GM23338 (cell line): Measurements from ENCODE around the gene FXN. TPM values are rescaled to one million over a fixed set of nuclear protein-coding genes. Genes with fewer than 3 reads are reported as not detected.
"Not testable (repeated sequence)": the region's sequence is repeated elsewhere in the genome, so short reads cannot be mapped to it uniquely, and the experiment has no call there.

ENCODE experiments used
- ATAC-seq: fragments of 200-7000 bp; cut with Tn5 transposase; 3 replicates; pipeline ENCODE4 v1.9.1; 2020
- DNase-seq: peaks from one replicate; pipeline ENCODE4 v3.0.0-alpha.2; 2015; ENCODE audit warnings: low spot score
- H2AFZ ChIP-seq: fragments of 200-600 bp; sonication (generic); 2 replicates; pipeline ENCODE4 v1.8.0; 2016; ENCODE audit warnings: antibody characterized with exemption, mild to moderate bottlenecking, moderate library complexity
- H3F3A ChIP-seq: fragments of 200-600 bp; sonication (generic); replicated peaks from 2 replicates; pipeline ENCODE4 v1.8.0; 2017; ENCODE audit warnings: antibody characterized with exemption, mixed run types, low read depth
- H3K27ac ChIP-seq: fragments of 200-600 bp; sonication (generic); 2 replicates; pipeline ENCODE4 v1.6.1; 2016; ENCODE audit warnings: low read depth
- H3K27me3 ChIP-seq: fragments of 200-600 bp; sonication (generic); 2 replicates; pipeline ENCODE4 v1.8.0; 2016; ENCODE audit warnings: mild to moderate bottlenecking, mixed run types, moderate library complexity; ENCODE audit not compliant: insufficient read depth
- H3K36me3 ChIP-seq: fragments of 200-600 bp; sonication (generic); 2 replicates; pipeline ENCODE4 v1.8.0; 2016; ENCODE audit warnings: mild to moderate bottlenecking; ENCODE audit not compliant: insufficient read depth
- H3K4me1 ChIP-seq: fragments of 200-600 bp; sonication (generic); 2 replicates; pipeline ENCODE4 v1.8.0; 2016; ENCODE audit warnings: mild to moderate bottlenecking, moderate library complexity; ENCODE audit not compliant: insufficient read depth
- H3K4me2 ChIP-seq: fragments of 200-600 bp; sonication (generic); 2 replicates; pipeline ENCODE4 v1.7.1; 2017; ENCODE audit warnings: mixed run types
- H3K4me3 ChIP-seq: fragments of 200-600 bp; sonication (generic); 2 replicates; pipeline ENCODE4 v1.6.1; 2016; ENCODE audit warnings: mixed run types
- H3K79me2 ChIP-seq: fragments of 200-600 bp; sonication (generic); replicated peaks from 2 replicates; pipeline ENCODE4 v1.8.0; 2017; ENCODE audit warnings: mild to moderate bottlenecking; ENCODE audit not compliant: insufficient read depth
- H3K9me2 ChIP-seq: fragments of 200-600 bp; sonication (generic); 2 replicates; pipeline ENCODE4 v1.8.0; 2017; ENCODE audit not compliant: insufficient read depth
- H4K20me1 ChIP-seq: fragments of 200-600 bp; sonication (generic); replicated peaks from 2 replicates; pipeline ENCODE4 v1.8.0; 2017; ENCODE audit warnings: mild to moderate bottlenecking; ENCODE audit not compliant: insufficient read depth
- H3K27ac Mint-ChIP-seq: 2 replicates; pipeline ENCODE4 v1.8.0; 2020; ENCODE audit warnings: inconsistent platforms, mild to moderate bottlenecking, moderate library complexity, mixed read lengths
- H3K27me3 Mint-ChIP-seq: 3 replicates; pipeline ENCODE4 v1.8.0; 2022; ENCODE audit warnings: low read depth, mild to moderate bottlenecking, moderate library complexity, mixed read lengths, inconsistent platforms; ENCODE audit not compliant: insufficient read depth, poor library complexity
- H3K36me3 Mint-ChIP-seq: 3 replicates; pipeline ENCODE4 v1.8.0; 2021; ENCODE audit warnings: low read depth, mild to moderate bottlenecking, inconsistent platforms, moderate library complexity, mixed read lengths
- H3K4me1 Mint-ChIP-seq: 3 replicates; pipeline ENCODE4 v1.8.0; 2020; ENCODE audit warnings: mild to moderate bottlenecking, inconsistent platforms, mixed read lengths
- H3K4me3 Mint-ChIP-seq: 3 replicates; pipeline ENCODE4 v1.8.0; 2021; ENCODE audit warnings: moderate library complexity, mild to moderate bottlenecking, inconsistent platforms, mixed read lengths
- H3K9me3 Mint-ChIP-seq: 3 replicates; pipeline ENCODE4 v1.8.0; 2020; ENCODE audit warnings: moderate library complexity, mild to moderate bottlenecking, inconsistent platforms, mixed read lengths
- JUNB ChIP-seq: IDR thresholded peaks from one replicate; pipeline ENCODE4 v1.6.1; 2016; ENCODE audit warnings: antibody characterized with exemption; ENCODE audit not compliant: unreplicated experiment
- ZNF331 ChIP-seq: fragments of 250-450 bp; sonication (Bioruptor Pico); IDR thresholded peaks from 2 replicates; pipeline ENCODE4 v1.5.0; 2020; ENCODE audit warnings: low read depth, mild to moderate bottlenecking, moderate library complexity
- ZNF462 ChIP-seq: fragments of 250-450 bp; sonication (Bioruptor Pico); IDR thresholded peaks from 2 replicates; pipeline ENCODE4 v1.5.0; 2020; ENCODE audit warnings: mild to moderate bottlenecking, moderate library complexity
- polyA plus RNA-seq: library from polyadenylated mRNA; unstranded; fragments of >200 nt; fragmentation: Nextera tagmentation; extraction: Ambion mirVana; gene quantifications from 2 replicates; pipeline ENCODE4 v1.2.1, GENCODE V29; 2016
- total RNA-seq: library from RNA; depleted of rRNA; stranded (reverse); fragments of >200 nt; shearing (Covaris generic); gene quantifications from 2 replicates; pipeline ENCODE4 v1.2.3, GENCODE V29; 2014

Gene FXN
- total and polyA plus RNA-seq, 2 experiments from 2014 or later: 26.1 to 66.4 TPM

GRCh38 chr9:69097923-69098593, 62.5 kb downstream of the FXN start (continued):
- TF ChIP-seq ZNF462 (CRISPR knock-in tag) (no peak), ZNF331 (no peak), JUNB (no peak)

- H4K20me1 ChIP-seq, H3K27me3 Mint-ChIP-seq, H3K4me3 ChIP-seq, ATAC-seq, H3K4me1 Mint-ChIP-seq, DNase-seq, H3K27me3 ChIP-seq, H3K79me2 ChIP-seq, H3K9me3 Mint-ChIP-seq, H3K36me3 ChIP-seq, H3K4me2 ChIP-seq, H3K27ac Mint-ChIP-seq, H3K36me3 Mint-ChIP-seq, H3F3A ChIP-seq, H3K4me3 Mint-ChIP-seq, H3K9me2 ChIP-seq: not testable (repeated sequence)
- Histone ChIP-seq H2AFZ (0 out of 2 replicates have a peak overlapping the region, but pooled peaks have one; percentile 33), H3K4me1 (peaks cover 19% of the 10 kb centered on the region), H3K27ac (0 out of 2 replicates have a peak overlapping the region, but pooled peaks have one; percentile 18)
Measured at GRCh38 chr9:69103348-69103996, 67.9 kb downstream of the FXN start.
